ENCODE data around the gene SWAP70.

SWAP70 gene

DNA sequence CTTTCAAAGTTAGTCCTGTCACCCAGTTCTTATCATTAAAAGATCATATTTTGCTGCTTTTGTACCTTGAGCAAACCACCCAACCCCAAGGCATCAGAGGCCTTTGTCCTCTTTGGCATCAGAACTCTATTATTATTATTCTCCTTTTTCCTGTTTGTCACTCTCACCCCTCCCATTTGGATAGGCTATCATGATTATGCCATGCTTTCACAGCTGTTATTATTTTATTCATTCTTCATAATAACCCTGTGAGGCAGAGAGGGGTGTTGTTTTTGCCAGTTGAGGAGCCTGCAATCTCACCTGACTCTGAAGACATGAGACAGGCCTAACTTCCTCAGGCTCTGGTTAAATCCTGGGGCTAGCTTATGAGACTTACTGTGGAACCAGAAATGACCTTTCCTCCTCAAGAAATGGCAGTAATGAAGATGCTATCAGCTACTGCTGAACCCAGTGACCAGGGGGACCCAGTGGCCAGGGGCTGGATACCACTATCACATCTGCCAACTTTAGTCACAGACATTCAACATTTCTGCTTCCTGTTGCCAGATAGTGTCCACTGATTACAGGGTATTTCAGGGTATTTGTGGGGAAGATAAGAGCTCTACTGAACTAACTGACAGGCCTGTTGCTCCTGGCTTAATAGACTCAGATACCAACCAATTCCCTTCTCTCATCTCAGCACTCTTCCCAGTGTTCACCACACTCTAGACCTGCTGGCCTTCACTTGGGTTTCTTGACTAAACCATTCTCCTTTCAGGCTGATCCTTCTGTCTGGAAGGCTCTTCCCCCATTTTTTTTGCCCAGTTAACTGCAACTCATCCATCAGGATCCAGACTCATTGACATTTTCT is 11.8 kb upstream of the SWAP70 start:
- no peak for DNase-seq (ENCODE audit: low spot score)

GRCh38 chr11:9653871-9654270 is 10.0 kb upstream of the SWAP70 start:
- DNase-seq (ENCODE audit: low spot score) = no peak

DNA sequence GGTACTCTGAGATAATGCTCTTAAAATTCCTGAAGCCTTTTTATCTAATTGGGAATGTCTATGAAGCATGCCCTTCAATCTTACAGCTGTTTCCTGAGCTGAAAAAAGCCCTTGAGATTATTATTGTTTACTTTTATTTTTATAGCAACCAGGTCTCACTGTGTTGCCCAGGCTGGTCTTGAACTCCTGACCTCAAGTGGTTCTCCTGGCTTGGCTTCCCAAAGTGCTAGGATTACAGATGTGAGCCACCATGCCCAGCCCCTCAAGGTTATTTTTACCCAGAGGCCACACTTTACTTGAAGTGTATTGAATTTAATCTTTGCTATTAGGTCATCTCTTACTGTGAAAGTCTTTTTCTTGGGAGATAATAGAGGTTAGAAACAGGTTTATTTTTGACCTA is 7.0 kb upstream of the SWAP70 start:
- DNase-seq (ENCODE audit: low spot score) = no peak

- no peak for DNase-seq (ENCODE audit: low spot score)
Measured at GRCh38 chr11:9657531-9657930, 6.3 kb upstream of the SWAP70 start.

DNA sequence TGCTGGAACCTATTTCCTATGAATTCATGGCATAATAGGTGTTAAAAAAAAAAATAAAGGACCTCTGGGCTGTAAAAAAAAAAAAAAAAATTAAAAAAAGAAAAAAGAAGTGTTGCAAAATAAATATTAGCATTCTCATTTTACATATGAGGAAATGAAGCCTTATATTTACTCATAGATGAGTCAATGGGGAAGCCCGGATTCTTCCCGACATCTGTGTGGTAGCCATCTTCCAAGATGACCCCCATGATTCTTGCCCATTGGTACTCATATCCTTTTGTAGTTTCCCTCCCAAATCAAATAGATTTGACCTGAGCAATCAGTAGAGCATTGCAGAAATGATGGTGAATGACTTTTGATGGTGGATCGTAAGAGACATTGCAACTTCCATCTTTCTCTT is 3.0 kb upstream of the SWAP70 start:
- DNase-seq (ENCODE audit: low spot score) = no peak

GRCh38 chr11:9662273-9662672 is 1.6 kb upstream of the SWAP70 start:
- peak; percentile 51 for DNase-seq (ENCODE audit: low spot score)

DNA sequence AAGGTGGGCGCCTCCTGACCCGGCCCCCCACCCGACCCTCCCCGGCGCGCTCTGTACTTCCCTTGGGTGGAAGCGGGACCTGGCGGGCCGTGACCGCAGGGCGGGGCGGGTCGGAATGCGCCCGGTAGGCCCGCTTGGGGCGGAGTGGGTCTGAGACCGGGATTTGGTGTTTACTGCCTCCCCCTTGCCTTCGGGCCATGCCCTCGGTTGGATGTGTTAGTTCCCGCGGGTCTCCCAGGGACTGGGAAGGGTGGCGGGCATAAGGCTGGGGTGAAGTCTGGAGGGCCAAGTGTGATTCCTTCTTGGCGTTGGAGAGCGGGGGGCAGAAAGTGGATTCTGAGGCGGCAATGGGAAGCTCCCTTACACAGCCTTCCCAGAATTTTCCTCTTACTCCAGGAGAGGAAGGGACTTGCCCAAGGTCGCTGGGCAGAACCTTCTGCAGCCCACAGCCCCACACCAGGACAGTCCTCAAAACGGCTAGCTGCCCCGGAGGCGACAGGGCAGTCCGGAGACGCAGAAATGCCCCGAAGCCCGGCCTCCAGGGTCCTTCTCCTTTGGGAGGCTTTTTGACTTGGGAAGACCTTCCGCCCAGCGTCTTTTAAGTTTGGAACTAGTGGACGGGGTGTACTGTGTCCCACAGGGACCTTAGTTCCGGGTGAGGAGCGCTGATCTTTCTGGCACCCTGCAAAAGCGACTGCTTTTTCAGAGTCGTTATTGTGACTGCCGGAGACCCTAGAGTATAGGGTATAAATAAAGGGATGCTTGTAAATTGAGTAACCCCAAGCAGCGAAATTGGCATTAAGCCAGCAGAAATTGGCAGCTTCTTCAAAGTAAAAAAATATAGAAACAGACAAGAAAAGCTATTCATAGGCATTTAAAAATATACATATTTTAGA is 647 bp downstream of the SWAP70 start:
- no peak for DNase-seq (ENCODE audit: low spot score)

- DNase-seq (ENCODE audit: low spot score) = no peak
Measured at GRCh38 chr11:9665749-9666148, 1.9 kb downstream of the SWAP70 start.

- DNase-seq (ENCODE audit: low spot score) = no peak
Measured at GRCh38 chr11:9669954-9670353, 6.1 kb downstream of the SWAP70 start.

DNA sequence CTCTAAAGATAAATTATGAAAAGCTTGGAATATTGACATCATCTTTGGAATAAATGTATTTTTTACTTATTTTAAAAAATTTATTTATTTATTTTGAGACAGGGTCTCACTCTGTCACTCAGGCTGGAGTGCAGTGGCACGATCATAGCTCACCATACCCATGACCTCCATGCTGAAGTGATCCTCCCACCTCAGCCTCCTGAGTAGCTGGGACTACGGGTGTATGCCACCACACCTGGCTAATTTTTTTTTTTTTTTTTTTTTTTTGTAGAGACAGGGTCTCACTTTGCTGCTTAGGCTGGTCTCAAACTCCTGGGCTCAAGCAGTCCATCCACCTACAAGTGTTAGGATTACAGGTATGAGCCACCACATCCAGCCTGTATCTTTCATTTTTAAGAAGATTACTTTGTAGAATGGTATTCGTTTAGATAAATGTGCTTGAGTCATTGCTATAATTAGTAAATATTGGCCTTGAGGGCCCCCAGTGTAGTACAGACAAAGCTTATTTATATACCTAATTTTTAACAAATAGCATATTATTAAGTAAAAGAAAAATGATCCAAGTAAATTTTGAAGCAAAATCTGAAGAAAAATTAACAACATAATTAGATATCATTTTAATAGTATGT is 8.5 kb downstream of the SWAP70 start:
- DNase-seq (ENCODE audit: low spot score) = no peak

DNA sequence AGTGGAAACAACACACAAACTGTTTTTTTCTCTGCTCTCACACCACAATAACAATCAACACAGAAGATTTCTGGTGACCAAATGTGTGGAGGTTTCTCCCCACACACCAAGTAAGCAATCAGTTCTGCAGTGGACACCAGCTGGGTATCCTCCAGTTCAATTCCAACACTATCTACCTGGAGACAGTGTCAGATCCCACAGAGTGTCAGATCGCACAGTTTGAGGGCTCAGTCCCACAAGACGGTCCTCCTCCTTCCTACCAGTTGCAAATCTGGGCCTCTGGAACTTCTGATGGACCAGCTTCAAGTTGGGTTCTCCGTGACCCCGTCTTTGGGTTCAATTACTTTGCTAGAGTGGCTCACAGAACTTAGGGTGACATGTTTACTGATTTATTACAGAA is 9.0 kb downstream of the SWAP70 start:
- no peak for DNase-seq (ENCODE audit: low spot score)

- no peak for DNase-seq (ENCODE audit: low spot score)
Measured at GRCh38 chr11:9675691-9676090, 11.8 kb downstream of the SWAP70 start.

- no peak for DNase-seq (ENCODE audit: low spot score)
Measured at GRCh38 chr11:9677951-9678350, 14.1 kb downstream of the SWAP70 start.

DNA sequence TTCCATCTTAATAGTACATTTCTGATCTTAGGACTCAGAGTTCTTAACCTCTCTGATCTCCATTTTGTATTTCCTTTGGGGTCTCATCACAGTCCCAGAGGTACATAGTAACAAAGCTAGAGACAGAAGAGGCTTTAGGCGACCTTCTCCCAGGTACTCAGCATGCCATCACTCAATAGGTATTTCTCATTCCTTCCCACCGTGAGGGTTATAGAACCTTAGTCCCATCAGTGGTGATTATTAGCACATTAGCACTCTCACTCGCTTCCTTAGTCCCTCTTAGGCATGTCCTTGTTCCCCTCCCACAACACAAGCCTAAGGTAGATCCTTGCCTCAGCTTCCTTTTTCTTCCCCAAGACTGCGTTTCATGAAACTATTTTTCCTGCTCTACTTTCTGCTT is 14.7 kb downstream of the SWAP70 start:
- no peak for DNase-seq (ENCODE audit: low spot score)

DNA sequence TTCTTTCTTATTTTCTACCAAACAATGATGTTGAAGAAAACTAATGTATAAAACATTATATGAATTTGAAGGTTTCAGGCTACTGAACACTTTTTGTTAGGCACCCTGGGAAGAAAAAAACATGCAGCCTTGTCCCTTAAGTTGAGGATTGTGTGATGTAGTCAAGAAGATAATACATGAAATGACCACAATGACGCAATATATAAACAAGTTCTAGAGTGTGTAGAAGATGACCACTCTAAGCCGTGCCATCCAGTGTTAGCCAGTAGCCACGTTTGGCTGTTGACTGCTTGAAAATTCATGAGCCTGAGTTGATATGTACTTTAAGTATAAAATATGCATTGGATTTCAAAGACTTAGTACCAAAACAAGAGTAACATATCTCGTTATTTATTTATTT is 16.2 kb downstream of the SWAP70 start:
- DNase-seq (ENCODE audit: low spot score) = no peak

DNA sequence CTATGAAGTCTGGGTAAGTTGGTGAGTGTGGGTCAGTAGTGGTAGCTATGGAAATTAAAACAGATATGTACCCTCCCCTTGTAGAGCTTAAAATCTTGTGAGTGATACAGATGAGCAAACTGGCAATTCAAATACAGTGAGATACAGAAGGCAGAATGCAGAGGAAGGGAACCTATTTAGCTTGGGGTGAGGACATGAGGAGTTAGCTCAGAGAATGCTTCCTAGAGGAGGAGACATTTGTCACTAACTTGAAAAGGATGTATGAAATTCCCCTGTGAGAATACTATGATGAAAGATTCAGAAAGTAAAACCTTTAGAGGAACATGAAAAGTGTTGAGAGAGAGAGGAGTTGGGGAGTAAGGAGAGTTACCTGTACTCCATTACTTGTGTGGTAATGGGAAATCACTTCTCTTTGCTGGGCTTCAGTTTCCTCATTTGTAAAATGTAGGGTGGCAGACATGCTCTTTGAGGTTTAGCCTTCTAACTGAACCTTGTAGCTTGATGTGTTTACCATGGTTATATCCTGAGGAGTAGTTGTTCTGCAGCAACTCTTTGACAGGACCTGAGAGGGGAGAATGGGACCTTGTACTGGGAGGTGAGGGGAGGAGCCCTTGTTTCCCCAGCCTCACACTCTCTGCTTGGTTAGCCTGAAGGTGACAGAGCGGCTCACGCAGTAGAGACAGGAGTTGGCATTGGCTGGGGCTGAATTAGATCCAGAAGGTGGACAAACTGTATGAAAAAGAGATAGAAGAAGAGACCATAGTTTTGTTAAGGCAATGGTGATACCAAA is 17.9 kb downstream of the SWAP70 start:
- DNase-seq (ENCODE audit: low spot score) = no peak

DNA sequence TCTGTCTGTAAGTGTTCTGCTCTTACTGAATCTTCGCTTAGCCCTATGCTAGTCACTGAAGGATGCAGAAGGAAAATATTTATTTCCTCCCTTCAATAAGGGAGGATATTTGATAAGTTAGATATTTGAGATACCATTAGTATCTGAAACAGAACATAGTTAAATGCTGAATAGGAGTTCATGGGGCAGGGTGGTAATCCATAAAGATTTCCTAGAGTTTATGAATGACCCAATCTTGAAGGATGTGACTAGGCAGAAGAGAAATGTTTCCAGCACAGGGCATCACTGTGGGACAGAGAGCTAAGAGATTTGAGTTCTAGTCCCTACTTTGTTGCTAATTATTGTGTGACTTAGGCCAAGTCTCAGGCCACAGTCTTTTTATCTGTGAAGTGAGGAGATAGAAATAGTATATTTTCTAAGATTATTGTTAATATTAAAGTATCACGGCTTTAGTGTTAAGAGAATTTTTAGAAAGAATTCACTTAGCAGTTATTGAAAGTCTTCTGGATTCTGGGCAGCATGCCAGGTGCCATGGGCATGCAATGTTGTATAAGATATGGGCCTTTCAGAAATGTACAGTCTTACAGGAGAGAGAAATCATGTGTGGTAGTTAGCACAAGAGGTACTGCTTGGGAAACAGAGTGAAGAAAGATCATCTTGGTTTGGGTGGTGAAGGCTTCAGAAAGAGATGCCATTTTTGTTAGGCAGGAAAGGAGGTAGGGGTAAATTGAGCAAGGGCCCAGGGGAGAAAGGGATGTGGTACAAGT is 24.0 kb downstream of the SWAP70 start:
- no peak for DNase-seq (ENCODE audit: low spot score)

DNA sequence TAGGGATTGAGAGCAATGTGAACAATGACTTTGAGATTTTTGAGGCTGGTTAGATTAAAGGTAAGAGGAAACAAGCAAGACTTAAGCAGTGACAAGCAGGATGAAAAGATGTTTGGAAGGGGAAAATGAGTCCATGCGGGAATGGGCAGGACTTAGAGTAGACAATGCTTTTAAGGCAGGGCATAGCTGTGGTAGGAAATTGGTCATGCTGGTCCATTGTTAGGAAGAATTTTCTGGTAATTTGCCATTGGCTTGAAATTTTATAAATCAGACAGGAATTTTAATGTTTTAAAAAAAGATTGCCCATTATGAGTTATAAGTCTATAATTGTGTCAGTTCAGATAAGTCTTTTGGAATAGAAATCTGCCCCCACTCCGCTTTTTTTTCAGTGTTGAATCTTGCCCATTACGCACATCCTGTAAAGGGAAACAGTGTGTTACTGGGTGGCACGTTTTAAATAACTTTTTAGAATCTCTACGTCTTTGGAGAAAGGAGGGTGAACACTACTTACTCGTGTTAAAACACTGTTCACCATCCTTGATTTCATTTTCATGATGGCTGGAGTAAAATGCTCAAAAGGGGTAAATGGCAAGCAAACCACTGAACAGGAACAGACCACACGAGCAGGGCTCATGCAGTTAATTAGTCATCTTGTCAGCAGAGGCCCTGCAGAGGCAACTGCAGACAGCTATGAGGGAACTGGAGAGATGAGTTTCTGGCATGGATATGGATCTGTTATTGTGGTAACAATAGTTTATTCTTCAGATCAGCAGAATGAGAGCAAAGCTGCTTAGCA is 25.0 kb downstream of the SWAP70 start:
- peak; percentile 29 for DNase-seq (ENCODE audit: low spot score)

GRCh38 chr11:9689721-9690120 is 25.8 kb downstream of the SWAP70 start:
- DNase-seq (ENCODE audit: low spot score) = no peak

DNA sequence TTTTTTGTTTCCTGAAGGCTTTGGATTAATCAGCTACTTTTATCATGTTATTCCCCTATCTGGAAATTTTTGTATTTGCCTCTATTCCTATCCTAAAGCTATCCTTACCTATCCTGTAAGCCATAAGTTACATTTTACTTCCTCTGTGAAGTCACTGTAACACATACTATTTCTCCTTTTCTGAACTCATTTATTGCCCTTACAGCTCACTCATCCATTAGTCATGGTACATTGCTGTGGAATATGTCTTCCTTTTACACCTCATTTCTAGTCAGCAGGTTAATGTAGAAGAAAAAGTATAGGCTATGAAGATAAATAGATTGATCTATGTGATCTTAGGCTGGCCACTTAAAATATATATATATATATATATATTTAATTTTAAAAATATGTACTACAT is 28.0 kb downstream of the SWAP70 start:
- no peak for DNase-seq (ENCODE audit: low spot score)

All from germinal center (tissue), 1 donor.